ENCODE data around the gene ORAI1.

DNA sequence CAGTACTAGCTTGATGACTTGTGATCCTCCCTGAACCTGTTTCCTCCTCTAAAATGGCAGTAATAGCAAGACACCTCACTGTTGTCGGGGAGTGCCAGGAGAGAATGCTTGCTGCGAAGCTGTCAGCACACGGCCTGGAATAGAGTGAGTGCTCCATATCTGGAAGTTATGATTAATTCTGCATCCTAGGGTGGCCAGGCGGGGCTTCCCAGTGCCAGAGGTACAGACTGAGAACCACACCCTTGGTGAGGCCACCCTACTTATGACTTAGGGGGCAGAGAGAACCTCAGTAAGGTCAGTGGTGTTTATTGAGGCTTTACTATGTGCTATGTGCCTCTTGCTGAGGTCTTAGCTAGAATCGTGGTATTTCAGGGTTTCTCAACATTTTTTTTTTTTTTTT, 23.0 kb downstream of the ORAI1 start:
- TF ChIP-seq POLR2A (IDR thresholded peaks at IDR 0.05): no peak
- TF ChIP-seq, protein P1, sequence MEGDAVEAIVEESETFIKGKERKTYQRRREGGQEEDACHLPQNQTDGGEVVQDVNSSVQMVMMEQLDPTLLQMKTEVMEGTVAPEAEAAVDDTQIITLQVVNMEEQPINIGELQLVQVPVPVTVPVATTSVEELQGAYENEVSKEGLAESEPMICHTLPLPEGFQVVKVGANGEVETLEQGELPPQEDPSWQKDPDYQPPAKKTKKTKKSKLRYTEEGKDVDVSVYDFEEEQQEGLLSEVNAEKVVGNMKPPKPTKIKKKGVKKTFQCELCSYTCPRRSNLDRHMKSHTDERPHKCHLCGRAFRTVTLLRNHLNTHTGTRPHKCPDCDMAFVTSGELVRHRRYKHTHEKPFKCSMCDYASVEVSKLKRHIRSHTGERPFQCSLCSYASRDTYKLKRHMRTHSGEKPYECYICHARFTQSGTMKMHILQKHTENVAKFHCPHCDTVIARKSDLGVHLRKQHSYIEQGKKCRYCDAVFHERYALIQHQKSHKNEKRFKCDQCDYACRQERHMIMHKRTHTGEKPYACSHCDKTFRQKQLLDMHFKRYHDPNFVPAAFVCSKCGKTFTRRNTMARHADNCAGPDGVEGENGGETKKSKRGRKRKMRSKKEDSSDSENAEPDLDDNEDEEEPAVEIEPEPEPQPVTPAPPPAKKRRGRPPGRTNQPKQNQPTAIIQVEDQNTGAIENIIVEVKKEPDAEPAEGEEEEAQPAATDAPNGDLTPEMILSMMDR (IDR thresholded peaks at IDR 0.05): no peak
